ENCODE data around the gene PPFIA1. TPM values are rescaled to one million over a fixed set of nuclear protein-coding genes. Genes with fewer than 3 reads are reported as not detected.

PPFIA1 gene
- total and polyA plus RNA-seq, 2 of the 8 experiments (the other 6 are each of a cell fraction or from before 2014, with no cell fraction given), result 44.3 to 73.5 TPM

GRCh38 chr11:70326833-70327232 lies 56.3 kb downstream of the PPFIA1 start (continued):
- TF ChIP-seq PHF8 (conservative IDR thresholded peaks at IDR 0.05; ENCODE audit: low read depth, low read length) (no peak), SIRT6 (IDR thresholded peaks at IDR 0.05; ENCODE audit: low read length) (no peak)

Data from H1 (cell line).